ENCODE data around the gene CCDC196.
A peak's percentile ranks its signal among the peaks of the same experiment; 100 is the strongest.

CCDC196 gene

GRCh38 chr14:66477567-66477966 is 8.6 kb upstream of the CCDC196 start:
- no peak overlapping the region for H3K4me3 ChIP-seq (ENCODE audit: low read length)
- no peak for TF ChIP-seq CTCF (conservative IDR thresholded peaks at IDR 0.05; ENCODE audit: low read length)
- no peak for DNase-seq (ENCODE audit: low read depth)

- H3K4me3 ChIP-seq (ENCODE audit: low read length) = no peak overlapping the region
- no peak for TF ChIP-seq CTCF (conservative IDR thresholded peaks at IDR 0.05; ENCODE audit: low read length)
- no peak for DNase-seq (ENCODE audit: low read depth)
Observed at GRCh38 chr14:66482873-66483272, 3.3 kb upstream of the CCDC196 start.

GRCh38 chr14:66483322-66483721 is 2.8 kb upstream of the CCDC196 start:
- H3K4me3 ChIP-seq (ENCODE audit: low read length) = no peak overlapping the region
- DNase-seq (ENCODE audit: low read depth) = peak; percentile 9
- TF ChIP-seq CTCF (conservative IDR thresholded peaks at IDR 0.05; ENCODE audit: low read length) = no peak

GRCh38 chr14:66485029-66485428 is 1.1 kb upstream of the CCDC196 start:
- no peak for DNase-seq (ENCODE audit: low read depth)
- TF ChIP-seq CTCF (conservative IDR thresholded peaks at IDR 0.05; ENCODE audit: low read length) = no peak
- no peak overlapping the region for H3K4me3 ChIP-seq (ENCODE audit: low read length)

GRCh38 chr14:66487164-66487563 is 993 bp downstream of the CCDC196 start:
- TF ChIP-seq CTCF (conservative IDR thresholded peaks at IDR 0.05; ENCODE audit: low read length) = no peak
- DNase-seq (ENCODE audit: low read depth) = no peak
- H3K4me3 ChIP-seq (ENCODE audit: low read length) = no peak overlapping the region

- no peak overlapping the region for H3K4me3 ChIP-seq (ENCODE audit: low read length)
- DNase-seq (ENCODE audit: low read depth) = no peak
- no peak for TF ChIP-seq CTCF (conservative IDR thresholded peaks at IDR 0.05; ENCODE audit: low read length)
Observed at GRCh38 chr14:66490143-66491111, 4.3 kb downstream of the CCDC196 start.

- DNase-seq (ENCODE audit: low read depth) = no peak
- TF ChIP-seq CTCF (conservative IDR thresholded peaks at IDR 0.05; ENCODE audit: low read length) = no peak
Observed at GRCh38 chr14:66493750-66494149, 7.6 kb downstream of the CCDC196 start.

More at GRCh38 chr14:66493750-66494149, 7.6 kb downstream of the CCDC196 start:
- no peak overlapping the region for H3K4me3 ChIP-seq (ENCODE audit: low read length)
